Measurements from ENCODE around the gene COL5A3. TPM values are rescaled to one million over a fixed set of nuclear protein-coding genes. Genes with fewer than 3 reads are reported as not detected.

COL5A3 gene
- total RNA-seq, 1 donor from 2014 or later, result not detected

- CTCF ChIA-PET, result no interaction called here
Measured at GRCh38 chr19:10013316-10013715, 3.0 kb upstream of the COL5A3 start, which contains the start of gene RDH8. Gene RDH8, plus strand, starts transcription at chr19:10013483. Its CDS starts 15 bp downstream, at chr19:10013498.

GRCh38 chr19:10011974-10012373, 1.7 kb upstream of the COL5A3 start:
- no peak for ATAC-seq (ENCODE audit: low read depth)
- no peaks in the 10 kb centered on the region for H3K36me3 Mint-ChIP-seq (ENCODE audit: low read depth)
- peaks cover 50% of the 10 kb centered on the region for H3K27me3 Mint-ChIP-seq

More at GRCh38 chr19:10013316-10013715, 3.0 kb upstream of the COL5A3 start, which contains the start of gene RDH8:
- Mint-ChIP-seq H3K9me3 (no peaks in the 10 kb centered on the region), H3K4me3 (no peak within 1 kb of the TSS), H3K27me3 (peaks cover 42% of the 10 kb centered on the region), H3K4me1 (no peaks in the 10 kb centered on the region), H3K27ac (no peak within 1 kb of the TSS), H3K36me3 (ENCODE audit: low read depth) (no peaks in the 10 kb centered on the region)
- DNase-seq (no peak), ATAC-seq (ENCODE audit: low read depth) (no peak)
- POLR2A ChIA-PET, result interaction anchor here (0.5 kb wide), 1 partner anchor 13 kb away, joined by 8 read pairs; no protein-coding TSS in a partner anchor
- TF ChIP-seq CTCF (IDR thresholded peaks at IDR 0.05), result no peak
- intact Hi-C loops (cut with micrococcal nuclease), result no loop called here

GRCh38 chr19:10010939-10011338, 635 bp upstream of the COL5A3 start:
- Mint-ChIP-seq H3K9me3 (no peaks in the 10 kb centered on the region), H3K36me3 (ENCODE audit: low read depth) (no peaks in the 10 kb centered on the region), H3K27ac (no peak overlapping the region), H3K27me3 (peaks cover 53% of the 10 kb centered on the region), H3K4me3 (no peak overlapping the region), H3K4me1 (no peaks in the 10 kb centered on the region)
- intact Hi-C loops (cut with micrococcal nuclease), result no loop called here
- no peak for TF ChIP-seq CTCF (IDR thresholded peaks at IDR 0.05)
- POLR2A ChIA-PET, result no interaction called here
- DNase-seq, result no peak
- no peak for ATAC-seq (ENCODE audit: low read depth)
- CTCF ChIA-PET, result no interaction called here

More at GRCh38 chr19:10011974-10012373, 1.7 kb upstream of the COL5A3 start:
- Mint-ChIP-seq H3K4me1 (no peaks in the 10 kb centered on the region), H3K27ac (no peak overlapping the region), H3K9me3 (no peaks in the 10 kb centered on the region), H3K4me3 (no peak overlapping the region)
- no peak for TF ChIP-seq CTCF (IDR thresholded peaks at IDR 0.05)
- ChIA-PET CTCF (no interaction called here), POLR2A (no interaction called here)
- DNase-seq, result no peak
- intact Hi-C loops (cut with micrococcal nuclease), result no loop called here

GRCh38 chr19:10009714-10010224, 535 bp downstream of the COL5A3 start:
- no peak overlapping the region for H3K4me3 Mint-ChIP-seq

More at GRCh38 chr19:10009714-10010224, 535 bp downstream of the COL5A3 start:
- intact Hi-C loops (cut with micrococcal nuclease), result no loop called here
- Mint-ChIP-seq H3K36me3 (ENCODE audit: low read depth) (no peaks in the 10 kb centered on the region), H3K9me3 (no peaks in the 10 kb centered on the region), H3K27me3 (peaks cover 57% of the 10 kb centered on the region), H3K4me1 (no peaks in the 10 kb centered on the region), H3K27ac (no peak overlapping the region)
- DNase-seq, result no peak
- no peak for TF ChIP-seq CTCF (IDR thresholded peaks at IDR 0.05)
- no peak for ATAC-seq (ENCODE audit: low read depth)
- POLR2A ChIA-PET, result no interaction called here
- CTCF ChIA-PET, result no interaction called here
